22Rv1 (cell line): ENCODE measurements around the gene TMEM72.

Experiments used
- ZFX ChIP-seq: fragments of 450-650 bp; IDR thresholded peaks from 2 replicates; pipeline ENCODE4 v1.6.1; 2017; ENCODE audit warnings: antibody characterized with exemption, borderline replicate concordance
- TF ChIP-seq, protein P1 (sequence below): fragments of 450-650 bp; IDR thresholded peaks from 2 replicates; pipeline ENCODE4 v1.5.1; 2017; ENCODE audit warnings: mild to moderate bottlenecking

DNA sequence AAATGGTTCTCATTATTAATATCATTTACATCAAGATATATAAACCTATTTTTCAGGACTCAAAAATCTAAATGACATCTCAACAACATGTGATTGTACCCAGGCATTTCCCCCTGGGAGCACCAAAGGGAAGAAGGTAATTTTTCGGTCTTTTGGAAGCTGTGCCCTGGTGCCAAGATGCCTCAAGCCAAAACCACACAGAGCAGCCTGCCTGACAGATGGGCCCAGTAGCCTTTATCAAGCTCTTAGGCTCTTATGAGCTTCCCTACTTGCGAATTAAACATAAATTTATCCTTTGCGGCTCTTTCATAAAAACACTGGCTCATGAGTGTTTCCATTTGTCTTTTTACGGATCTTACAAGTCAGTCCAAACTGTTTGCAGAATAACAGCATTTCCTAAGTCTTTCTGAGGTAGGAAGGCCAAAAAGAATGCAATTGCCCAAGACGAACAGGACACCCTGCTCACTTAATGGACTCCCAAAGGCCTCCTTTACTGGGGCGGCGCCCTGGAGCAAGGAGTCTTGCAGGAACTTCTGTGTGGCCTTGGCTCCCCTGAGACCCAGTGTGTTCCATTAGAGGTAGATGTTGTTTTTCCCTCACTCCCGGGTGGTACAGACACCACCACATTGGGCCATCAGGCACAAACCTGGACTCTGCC, 44.4 kb downstream of the TMEM72 start:
- TF ChIP-seq, protein P1, sequence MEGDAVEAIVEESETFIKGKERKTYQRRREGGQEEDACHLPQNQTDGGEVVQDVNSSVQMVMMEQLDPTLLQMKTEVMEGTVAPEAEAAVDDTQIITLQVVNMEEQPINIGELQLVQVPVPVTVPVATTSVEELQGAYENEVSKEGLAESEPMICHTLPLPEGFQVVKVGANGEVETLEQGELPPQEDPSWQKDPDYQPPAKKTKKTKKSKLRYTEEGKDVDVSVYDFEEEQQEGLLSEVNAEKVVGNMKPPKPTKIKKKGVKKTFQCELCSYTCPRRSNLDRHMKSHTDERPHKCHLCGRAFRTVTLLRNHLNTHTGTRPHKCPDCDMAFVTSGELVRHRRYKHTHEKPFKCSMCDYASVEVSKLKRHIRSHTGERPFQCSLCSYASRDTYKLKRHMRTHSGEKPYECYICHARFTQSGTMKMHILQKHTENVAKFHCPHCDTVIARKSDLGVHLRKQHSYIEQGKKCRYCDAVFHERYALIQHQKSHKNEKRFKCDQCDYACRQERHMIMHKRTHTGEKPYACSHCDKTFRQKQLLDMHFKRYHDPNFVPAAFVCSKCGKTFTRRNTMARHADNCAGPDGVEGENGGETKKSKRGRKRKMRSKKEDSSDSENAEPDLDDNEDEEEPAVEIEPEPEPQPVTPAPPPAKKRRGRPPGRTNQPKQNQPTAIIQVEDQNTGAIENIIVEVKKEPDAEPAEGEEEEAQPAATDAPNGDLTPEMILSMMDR: no peak
- TF ChIP-seq ZFX: no peak
